ENCODE data around the gene FMO5. TPM values are rescaled to one million over a fixed set of nuclear protein-coding genes. Genes with fewer than 3 reads are reported as not detected.
"Not testable (repeated sequence)": the region's sequence is repeated elsewhere in the genome, so short reads cannot be mapped to it uniquely, and the experiment has no call there.

FMO5 gene
- total RNA-seq, 4 donors from 2014 or later = 57.6 to 145 (median 62.6) TPM

DNA sequence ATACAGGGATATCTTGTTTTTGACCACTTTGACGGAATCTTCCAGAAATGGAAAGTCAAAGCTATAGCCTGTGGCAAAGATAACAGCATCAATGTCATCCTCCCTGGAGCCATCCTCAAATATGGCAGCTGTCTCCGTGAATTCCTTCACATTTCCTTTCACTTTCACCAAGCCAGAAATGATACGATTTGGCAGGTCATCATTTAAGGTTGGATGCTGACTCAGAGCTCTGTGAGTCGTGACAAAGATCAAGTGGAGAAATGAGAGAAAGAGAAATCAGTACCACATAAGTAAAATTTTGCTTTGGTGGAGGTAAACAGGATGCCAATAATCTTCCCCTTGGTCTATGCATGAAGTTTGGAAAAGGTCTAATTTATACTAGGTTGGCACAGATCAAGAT is 23.9 kb downstream of the FMO5 start:
- no peaks in the 10 kb centered on the region for H3K27me3 ChIP-seq
- intact Hi-C loops (cut with DNase I; ENCODE audit: low total_unique reads) (loop anchor here (10.0 kb wide), 1 partner anchor 564 kb away; the partner anchor contains the start of gene GJA5), in situ Hi-C loops (cut with MboI; ENCODE audit: low pct_ligation_motif_present in 1 of 4, low pct_unique_long_range_greater_than_20kb in 1 of 4, low sequenced_read_pairs in 3 of 4) (no loop called here)
- no peak overlapping the region for H3K27ac ChIP-seq
- H3K4me3 ChIP-seq = no peak overlapping the region
- DNase-seq = no peak
- H3K36me3 ChIP-seq = peaks cover 0 to 7% (median 3%) of the 10 kb centered on the region in 4 donors
- TF ChIP-seq POLR2AphosphoS5 (IDR thresholded peaks at IDR 0.05) (no peak), POLR2A (IDR thresholded peaks at IDR 0.05) (no peak), EP300 (IDR thresholded peaks at IDR 0.05; ENCODE audit: low read depth) (no peak), CTCF (IDR thresholded peaks at IDR 0.05) (no peak)
- H3K9me3 ChIP-seq = no peaks in the 10 kb centered on the region
- WGBS, 2 donors (ENCODE audit: low coverage in 1 of 2) = 81 to 92% methylated on average over 4 of the region's 4 CpGs
- H3K4me1 ChIP-seq = no peaks in the 10 kb centered on the region

DNA sequence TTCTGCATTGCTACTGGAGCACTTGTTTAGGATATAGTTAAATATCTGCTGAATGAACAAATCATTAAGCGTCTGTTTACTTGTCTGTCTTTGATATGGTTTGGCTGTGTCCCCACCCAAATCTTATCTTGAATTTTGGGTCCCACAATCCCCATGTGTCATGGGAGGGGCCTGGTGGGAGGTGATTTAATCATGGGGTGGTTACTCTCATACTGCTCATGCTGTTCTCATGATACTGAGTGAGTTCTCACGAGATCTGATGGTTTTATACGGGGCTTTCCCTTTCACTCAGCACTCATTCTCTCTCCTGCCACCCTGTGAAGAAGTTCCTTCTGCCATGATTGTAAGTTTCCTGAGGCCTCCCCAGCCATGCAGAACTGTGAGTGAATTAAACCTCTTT is 27.8 kb downstream of the FMO5 start:
- H3K4me1 ChIP-seq; H3K4me3 ChIP-seq; H3K9me3 ChIP-seq; intact Hi-C loops (cut with DNase I; ENCODE audit: low total_unique reads); H3K27ac ChIP-seq; H3K36me3 ChIP-seq; H3K27me3 ChIP-seq; DNase-seq; in situ Hi-C loops (cut with MboI; ENCODE audit: low pct_ligation_motif_present in 1 of 4, low pct_unique_long_range_greater_than_20kb in 1 of 4, low sequenced_read_pairs in 3 of 4): not testable (repeated sequence)
- WGBS, 2 donors (ENCODE audit: low coverage in 1 of 2) = 91 to 100% methylated on average over 1 to 3 of the region's 3 CpGs

- WGBS, 2 donors (ENCODE audit: low coverage in 1 of 2) = 89 to 92% methylated on average over 2 of the region's 2 CpGs
- no peaks in the 10 kb centered on the region for H3K4me1 ChIP-seq
- DNase-seq = no peak
- no peak overlapping the region for H3K4me3 ChIP-seq
- H3K27me3 ChIP-seq = no peaks in the 10 kb centered on the region
- H3K36me3 ChIP-seq = no peaks in the 10 kb centered on the region
- no peaks in the 10 kb centered on the region for H3K9me3 ChIP-seq
- in situ Hi-C loops (cut with MboI; ENCODE audit: low pct_ligation_motif_present in 1 of 4, low pct_unique_long_range_greater_than_20kb in 1 of 4, low sequenced_read_pairs in 3 of 4) (no loop called here), intact Hi-C loops (cut with DNase I; ENCODE audit: low total_unique reads) (no loop called here)
- TF ChIP-seq CTCF (IDR thresholded peaks at IDR 0.05) (no peak), EP300 (IDR thresholded peaks at IDR 0.05; ENCODE audit: low read depth) (no peak), POLR2A (IDR thresholded peaks at IDR 0.05) (no peak), POLR2AphosphoS5 (IDR thresholded peaks at IDR 0.05) (no peak)
- no peak overlapping the region for H3K27ac ChIP-seq
Observed at GRCh38 chr1:147189514-147189913, 35.6 kb downstream of the FMO5 start.

DNA sequence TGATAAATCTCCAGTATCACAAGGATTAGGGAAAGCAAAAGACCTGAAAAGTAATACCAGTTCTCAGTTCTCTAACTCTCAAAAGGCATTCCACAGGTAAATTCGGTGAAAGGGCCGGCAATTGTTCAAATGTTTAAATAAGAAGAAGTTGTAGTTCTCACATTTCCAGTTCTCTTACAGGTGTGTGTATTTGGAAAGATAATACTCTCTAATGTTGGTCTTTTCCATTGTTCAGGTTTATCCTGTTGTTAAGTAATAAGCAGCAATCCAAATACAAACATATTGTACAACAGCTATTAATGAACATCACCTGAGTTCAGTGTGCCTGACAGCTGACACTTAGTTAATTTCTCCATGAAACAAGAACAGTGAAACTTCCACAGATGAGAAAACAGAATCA is 39.7 kb downstream of the FMO5 start:
- WGBS, 2 donors (ENCODE audit: low coverage in 1 of 2) = 93 to 94% methylated on average over 2 of the region's 2 CpGs
- no peaks in the 10 kb centered on the region for H3K9me3 ChIP-seq
- DNase-seq = no peak

More for the DNA sequence above, 39.7 kb downstream of the FMO5 start:
- intact Hi-C loops (cut with DNase I; ENCODE audit: low total_unique reads) (no loop called here), in situ Hi-C loops (cut with MboI; ENCODE audit: low pct_ligation_motif_present in 1 of 4, low pct_unique_long_range_greater_than_20kb in 1 of 4, low sequenced_read_pairs in 3 of 4) (no loop called here)
- no peak overlapping the region for H3K4me3 ChIP-seq
- H3K4me1 ChIP-seq = no peaks in the 10 kb centered on the region
- H3K27me3 ChIP-seq = no peaks in the 10 kb centered on the region
- no peak for TF ChIP-seq CTCF (IDR thresholded peaks at IDR 0.05)
- no peak for TF ChIP-seq EP300 (IDR thresholded peaks at IDR 0.05; ENCODE audit: low read depth)
- no peak for TF ChIP-seq POLR2AphosphoS5 (IDR thresholded peaks at IDR 0.05)
- no peak for TF ChIP-seq POLR2A (IDR thresholded peaks at IDR 0.05)
- no peaks in the 10 kb centered on the region for H3K36me3 ChIP-seq
- H3K27ac ChIP-seq = no peak overlapping the region
